Stimulated activated CD8-positive, alpha-beta memory T cell treated with anti-CD3 and anti-CD28 coated beads, Interleukin-12 subunit alpha, Interleukin-12 subunit beta, amount 100 ng/mL, for 24 hours (primary cell): ENCODE data around the gene HDAC8.
"Not testable (repeated sequence)": the region's sequence is repeated elsewhere in the genome, so short reads cannot be mapped to it uniquely, and the experiment has no call there.

Experiments used
- DNase-seq: peaks from one replicate; pipeline ENCODE4 v3.0.0-alpha.2; 2020; ENCODE audit errors: extremely low read depth

Gene HDAC8

GRCh38 chrX:72572248-72573157 is at the start of gene HDAC8:
HDAC8 (minus strand) TSS chrX:72572843; CDS start chrX:72572761, 82 bp downstream.
- peak; percentile 7 for DNase-seq

- no peak for DNase-seq
Observed at GRCh38 chrX:72621625-72622485, 49.2 kb upstream of the HDAC8 start.

DNA sequence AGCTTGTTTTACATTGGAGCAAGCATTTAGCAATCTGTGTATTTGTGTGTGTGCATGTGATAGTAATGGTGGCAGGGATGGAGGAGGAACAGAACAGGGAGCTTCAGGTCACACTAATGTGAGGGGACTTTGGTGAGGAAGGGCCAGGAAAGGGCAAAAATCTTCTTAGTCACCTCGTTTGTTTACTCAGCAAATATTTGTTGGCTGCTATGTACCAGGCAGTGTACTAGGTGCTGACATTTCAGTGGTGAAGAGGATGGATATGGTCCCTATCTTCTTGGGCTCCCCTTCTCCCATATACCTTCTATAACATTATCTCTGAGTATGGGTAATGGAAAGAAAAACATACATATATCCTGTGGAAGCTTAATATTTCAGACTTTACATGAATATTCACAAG is 48.5 kb upstream of the HDAC8 start:
- DNase-seq: no peak

GRCh38 chrX:72620550-72621145 is 48.0 kb upstream of the HDAC8 start:
- peak; percentile 7 for DNase-seq

DNA sequence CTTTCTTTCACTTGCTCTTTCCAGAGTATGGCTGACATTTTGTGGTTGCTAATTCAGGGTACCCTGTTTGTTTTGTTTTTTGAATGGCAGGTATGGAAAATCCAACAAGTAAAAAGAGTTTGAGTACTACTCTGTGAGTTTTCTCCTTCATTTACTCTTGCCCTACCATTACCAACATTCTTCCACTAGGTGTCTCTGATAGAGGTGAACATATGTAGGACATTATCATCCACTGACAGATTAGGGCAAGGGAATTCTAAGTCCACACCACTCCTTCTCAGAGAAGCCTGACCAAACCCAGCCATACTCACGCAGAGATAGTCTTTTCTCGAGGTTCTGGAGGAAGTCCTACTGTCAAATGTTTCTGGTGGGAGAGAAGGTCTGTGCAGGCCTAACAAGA is 36.7 kb upstream of the HDAC8 start:
- no peak for DNase-seq

DNA sequence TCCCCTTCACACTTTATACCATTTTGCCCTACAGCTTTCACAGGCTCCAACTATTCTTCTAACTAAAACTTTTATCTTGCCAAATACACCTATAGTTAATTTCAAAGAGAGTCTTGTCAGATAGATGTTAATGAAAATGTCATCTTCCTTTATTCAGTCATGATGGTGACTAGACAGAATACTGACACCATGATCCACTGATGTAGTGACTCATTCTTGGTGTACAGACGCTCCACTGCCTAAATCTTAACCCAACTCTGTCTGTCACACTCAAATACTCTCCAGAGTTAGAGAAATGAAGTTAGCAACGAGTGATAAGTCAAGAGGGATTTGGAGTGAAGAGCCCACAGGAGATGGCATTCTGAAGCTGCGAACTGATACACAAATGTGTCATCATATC is 32.1 kb upstream of the HDAC8 start:
- no peak for DNase-seq

- DNase-seq: no peak
Observed at GRCh38 chrX:72604112-72604511, 31.5 kb upstream of the HDAC8 start.

GRCh38 chrX:72591038-72591437 is 18.4 kb upstream of the HDAC8 start:
- not testable (repeated sequence) for DNase-seq

DNA sequence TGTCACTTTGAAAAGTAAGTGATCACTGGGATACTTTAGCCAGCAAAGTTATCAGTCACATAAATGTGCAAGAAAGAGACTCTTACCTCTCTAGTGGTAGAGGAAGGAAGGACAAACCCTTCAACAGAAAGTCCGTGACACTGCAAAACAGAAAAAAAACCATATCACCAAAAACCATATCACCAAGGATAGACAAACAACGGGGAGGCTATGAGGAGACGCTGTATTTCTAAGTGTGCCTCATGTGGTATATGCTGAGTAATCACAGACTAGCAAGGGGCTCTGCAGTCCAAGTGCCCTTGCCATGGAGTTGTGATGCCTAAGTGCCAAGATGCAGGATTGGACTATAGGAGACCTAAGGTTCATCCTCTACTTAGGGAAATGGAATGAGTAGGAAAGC is 11.5 kb upstream of the HDAC8 start:
- DNase-seq: no peak

GRCh38 chrX:72576141-72576894 is 3.7 kb upstream of the HDAC8 start:
- DNase-seq: no peak

DNA sequence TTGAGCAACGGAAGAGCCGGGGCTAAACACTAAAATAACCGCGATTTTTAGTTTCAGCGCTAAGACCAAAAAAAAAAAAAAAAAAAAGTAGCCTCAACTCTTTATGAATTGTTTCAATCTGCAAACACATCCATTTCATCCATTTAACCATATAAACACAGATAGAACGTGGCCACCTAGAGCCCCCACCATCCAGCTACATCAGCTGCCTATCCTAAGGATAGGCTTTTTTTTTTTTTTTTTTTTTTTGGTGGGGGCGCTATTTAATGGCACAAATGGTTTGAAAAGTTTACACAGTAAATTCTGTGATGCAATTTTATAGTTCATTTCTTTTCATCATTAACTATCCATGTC is 492 bp upstream of the HDAC8 start:
- no peak for DNase-seq

- DNase-seq: no peak
Observed at GRCh38 chrX:72569786-72570185, 2.9 kb downstream of the HDAC8 start.

- no peak for DNase-seq
Observed at GRCh38 chrX:72568406-72569092, 4.1 kb downstream of the HDAC8 start.

DNA sequence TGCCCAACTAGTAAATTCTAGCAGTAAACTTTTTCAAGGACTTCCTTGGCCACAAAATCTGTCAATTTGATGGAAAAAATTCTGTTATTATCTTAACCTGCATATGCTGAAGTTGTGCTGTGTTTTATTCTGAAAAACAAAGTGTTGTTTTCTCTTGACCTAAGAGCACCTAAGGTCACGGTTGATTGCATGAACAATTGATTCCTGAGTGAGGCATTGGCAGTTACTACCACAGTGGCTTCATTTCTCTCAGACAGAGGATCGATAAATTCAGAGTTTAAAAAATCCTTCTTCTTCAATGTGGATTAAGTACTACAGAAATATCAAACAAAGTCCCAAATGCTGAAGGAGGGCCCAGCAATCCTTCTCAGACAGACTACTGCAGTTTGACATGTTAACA is 6.2 kb downstream of the HDAC8 start:
- DNase-seq: no peak

DNA sequence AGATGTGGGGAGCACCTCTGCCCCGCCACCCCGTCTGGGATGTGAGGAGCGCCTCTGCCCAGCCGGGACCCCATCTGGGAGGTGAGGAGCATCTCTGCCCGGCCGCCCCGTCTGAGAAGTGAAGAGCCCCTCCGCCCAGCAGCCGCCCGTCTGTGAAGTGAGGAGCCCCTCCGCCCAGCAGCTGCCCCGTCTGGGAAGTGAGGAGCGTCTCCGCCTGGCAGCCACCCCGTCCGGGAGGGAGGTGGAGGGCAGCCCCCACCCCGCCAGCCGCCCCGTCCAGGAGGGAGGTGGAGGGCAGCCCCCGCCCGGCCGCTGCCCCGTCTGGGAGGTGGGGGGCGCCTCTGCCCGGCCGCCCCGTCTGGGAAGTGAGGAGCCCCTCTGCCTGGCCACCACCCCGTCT is 13.0 kb downstream of the HDAC8 start:
- DNase-seq: not testable (repeated sequence)

GRCh38 chrX:72554448-72555140 is 18.0 kb downstream of the HDAC8 start:
- DNase-seq: no peak

- not testable (repeated sequence) for DNase-seq
Observed at GRCh38 chrX:72552443-72552842, 20.2 kb downstream of the HDAC8 start.

- no peak for DNase-seq
Observed at GRCh38 chrX:72545990-72546389, 26.7 kb downstream of the HDAC8 start.

- no peak for DNase-seq
Observed at GRCh38 chrX:72540318-72540717, 32.3 kb downstream of the HDAC8 start.

- no peak for DNase-seq
Observed at GRCh38 chrX:72539822-72540221, 32.8 kb downstream of the HDAC8 start.
